ENCODE results near the gene C1orf159.
"Not testable (repeated sequence)": the region's sequence is repeated elsewhere in the genome, so short reads cannot be mapped to it uniquely, and the experiment has no call there.

The C1orf159 gene

GRCh38 chr1:1149416-1149815 is 33.5 kb upstream of the C1orf159 start:
- DNase-seq (ENCODE audit: low spot score) = no peak

- DNase-seq (ENCODE audit: low spot score) = no peak
These were observed 32.7 kb upstream of the C1orf159 start for GRCh38 chr1:1148569-1148968.

GRCh38 chr1:1148061-1148460 is 32.2 kb upstream of the C1orf159 start:
- no peak for DNase-seq (ENCODE audit: low spot score)

- DNase-seq (ENCODE audit: low spot score) = no peak
These were observed 30.7 kb upstream of the C1orf159 start for GRCh38 chr1:1146596-1146995.

GRCh38 chr1:1146026-1146425 is 30.1 kb upstream of the C1orf159 start:
- no peak for DNase-seq (ENCODE audit: low spot score)

- DNase-seq (ENCODE audit: low spot score) = no peak
These were observed 29.6 kb upstream of the C1orf159 start for GRCh38 chr1:1145547-1145914.

- no peak for DNase-seq (ENCODE audit: low spot score)
These were observed 29.1 kb upstream of the C1orf159 start for GRCh38 chr1:1144843-1145546.

- DNase-seq (ENCODE audit: low spot score) = no peak
These were observed 28.4 kb upstream of the C1orf159 start for GRCh38 chr1:1144122-1144842.

GRCh38 chr1:1143636-1144035 is 27.7 kb upstream of the C1orf159 start:
- DNase-seq (ENCODE audit: low spot score) = no peak

GRCh38 chr1:1142844-1143243 is 27.0 kb upstream of the C1orf159 start:
- no peak for DNase-seq (ENCODE audit: low spot score)

- DNase-seq (ENCODE audit: low spot score) = not testable (repeated sequence)
These were observed 26.5 kb upstream of the C1orf159 start for GRCh38 chr1:1142352-1142751.

GRCh38 chr1:1141911-1142250 is 26.0 kb upstream of the C1orf159 start:
- DNase-seq (ENCODE audit: low spot score) = no peak

GRCh38 chr1:1141244-1141910 is 25.5 kb upstream of the C1orf159 start:
- DNase-seq (ENCODE audit: low spot score) = no peak

- no peak for DNase-seq (ENCODE audit: low spot score)
These were observed 24.8 kb upstream of the C1orf159 start for GRCh38 chr1:1140673-1141072.

GRCh38 chr1:1137256-1138045 is 21.6 kb upstream of the C1orf159 start:
- no peak for DNase-seq (ENCODE audit: low spot score)

GRCh38 chr1:1136547-1137230 is 20.8 kb upstream of the C1orf159 start:
- no peak for DNase-seq (ENCODE audit: low spot score)

- no peak for DNase-seq (ENCODE audit: low spot score)
These were observed 19.6 kb upstream of the C1orf159 start for GRCh38 chr1:1135339-1136136.

GRCh38 chr1:1134300-1134970 is 18.5 kb upstream of the C1orf159 start:
- no peak for DNase-seq (ENCODE audit: low spot score)

- no peak for DNase-seq (ENCODE audit: low spot score)
These were observed 17.3 kb upstream of the C1orf159 start for GRCh38 chr1:1132956-1133750.

Data from HuH-7 (cell line).